ENCODE data around the gene BMP6. TPM values are rescaled to one million over a fixed set of nuclear protein-coding genes. Genes with fewer than 3 reads are reported as not detected.

The BMP6 gene
- polyA plus RNA-seq, 1 donor from 2014 or later, result 2.4 TPM

- no peak overlapping the region for H3K4me2 ChIP-seq (ENCODE audit: low read length)
- H3F3A ChIP-seq (ENCODE audit: insufficient read depth, low read length, poor library complexity, severe bottlenecking), result no peaks in the 10 kb centered on the region
- H3K9ac ChIP-seq (ENCODE audit: low read length), result no peak overlapping the region
- no peaks in the 10 kb centered on the region for H3K27me3 ChIP-seq (ENCODE audit: insufficient read depth, low read depth, low read length)
- H3K36me3 ChIP-seq (ENCODE audit: insufficient read depth, low read length), result no peaks in the 10 kb centered on the region
- H3K27ac ChIP-seq (ENCODE audit: low read length), result no peak overlapping the region
- H3K4me3 ChIP-seq (ENCODE audit: low read length), result no peak overlapping the region
- H4K20me1 ChIP-seq (ENCODE audit: insufficient read depth), result no peaks in the 10 kb centered on the region
- H3K9me3 ChIP-seq (ENCODE audit: low read length), result no peaks in the 10 kb centered on the region
- TF ChIP-seq CTCF (IDR thresholded peaks at IDR 0.05; ENCODE audit: poor library complexity, severe bottlenecking) (no peak), MXI1 (conservative IDR thresholded peaks at IDR 0.05; ENCODE audit: poor library complexity, severe bottlenecking) (no peak), EZH2 (IDR thresholded peaks at IDR 0.05; ENCODE audit: borderline replicate concordance, insufficient read depth, low read length, poor library complexity, severe bottlenecking) (no peak), SMC3 (conservative IDR thresholded peaks at IDR 0.05; ENCODE audit: poor library complexity) (no peak), TAF1 (IDR thresholded peaks at IDR 0.05; ENCODE audit: low read depth) (no peak), POLR2AphosphoS5 (IDR thresholded peaks at IDR 0.05) (no peak), REST (IDR thresholded peaks at IDR 0.05; ENCODE audit: borderline replicate concordance) (no peak), EP300 (conservative IDR thresholded peaks at IDR 0.05; ENCODE audit: poor library complexity, severe bottlenecking) (no peak), RAD21 (conservative IDR thresholded peaks at IDR 0.05) (no peak)
- H3K79me2 ChIP-seq (replicated peaks; ENCODE audit: insufficient read depth, low read length), result no peaks in the 10 kb centered on the region
- H3K9me2 ChIP-seq (ENCODE audit: insufficient read depth, low read length), result no peaks in the 10 kb centered on the region
- no peak overlapping the region for H2AFZ ChIP-seq (ENCODE audit: low read depth, low read length)
Observed at GRCh38 chr6:7684076-7684475, 41.8 kb upstream of the BMP6 start.

- no peak overlapping the region for H3K4me2 ChIP-seq (ENCODE audit: low read length)
- H3K27ac ChIP-seq (ENCODE audit: low read length), result no peak overlapping the region
- no peak overlapping the region for H2AFZ ChIP-seq (ENCODE audit: low read depth, low read length)
- no peaks in the 10 kb centered on the region for H3K27me3 ChIP-seq (ENCODE audit: insufficient read depth, low read depth, low read length)
- H3K9me2 ChIP-seq (ENCODE audit: insufficient read depth, low read length), result no peaks in the 10 kb centered on the region
- no peaks in the 10 kb centered on the region for H3K36me3 ChIP-seq (ENCODE audit: insufficient read depth, low read length)
- H3K79me2 ChIP-seq (replicated peaks; ENCODE audit: insufficient read depth, low read length), result no peaks in the 10 kb centered on the region
- TF ChIP-seq EP300 (conservative IDR thresholded peaks at IDR 0.05; ENCODE audit: poor library complexity, severe bottlenecking) (no peak), SMC3 (conservative IDR thresholded peaks at IDR 0.05; ENCODE audit: poor library complexity) (no peak)
- no peak overlapping the region for H3K9ac ChIP-seq (ENCODE audit: low read length)
- H4K20me1 ChIP-seq (ENCODE audit: insufficient read depth), result no peaks in the 10 kb centered on the region
- no peaks in the 10 kb centered on the region for H3K9me3 ChIP-seq (ENCODE audit: low read length)
- no peaks in the 10 kb centered on the region for H3F3A ChIP-seq (ENCODE audit: insufficient read depth, low read length, poor library complexity, severe bottlenecking)
- H3K4me3 ChIP-seq (ENCODE audit: low read length), result no peak overlapping the region
Observed at GRCh38 chr6:7684843-7685242, 41.1 kb upstream of the BMP6 start.

GRCh38 chr6:7685276-7685675 is 40.6 kb upstream of the BMP6 start:
- H3K4me2 ChIP-seq (ENCODE audit: low read length), result no peak overlapping the region
- H3F3A ChIP-seq (ENCODE audit: insufficient read depth, low read length, poor library complexity, severe bottlenecking), result no peaks in the 10 kb centered on the region
- H3K9me3 ChIP-seq (ENCODE audit: low read length), result no peaks in the 10 kb centered on the region
- no peaks in the 10 kb centered on the region for H3K27me3 ChIP-seq (ENCODE audit: insufficient read depth, low read depth, low read length)
- no peak overlapping the region for H3K9ac ChIP-seq (ENCODE audit: low read length)
- TF ChIP-seq SMC3 (conservative IDR thresholded peaks at IDR 0.05; ENCODE audit: poor library complexity) (no peak), REST (IDR thresholded peaks at IDR 0.05; ENCODE audit: borderline replicate concordance) (no peak), MXI1 (conservative IDR thresholded peaks at IDR 0.05; ENCODE audit: poor library complexity, severe bottlenecking) (no peak), EP300 (conservative IDR thresholded peaks at IDR 0.05; ENCODE audit: poor library complexity, severe bottlenecking) (no peak), RAD21 (conservative IDR thresholded peaks at IDR 0.05) (no peak), POLR2AphosphoS5 (IDR thresholded peaks at IDR 0.05) (no peak), TAF1 (IDR thresholded peaks at IDR 0.05; ENCODE audit: low read depth) (no peak), EZH2 (IDR thresholded peaks at IDR 0.05; ENCODE audit: borderline replicate concordance, insufficient read depth, low read length, poor library complexity, severe bottlenecking) (no peak), CTCF (IDR thresholded peaks at IDR 0.05; ENCODE audit: poor library complexity, severe bottlenecking) (no peak)
- H2AFZ ChIP-seq (ENCODE audit: low read depth, low read length), result no peak overlapping the region
- no peaks in the 10 kb centered on the region for H4K20me1 ChIP-seq (ENCODE audit: insufficient read depth)
- no peaks in the 10 kb centered on the region for H3K79me2 ChIP-seq (replicated peaks; ENCODE audit: insufficient read depth, low read length)
- H3K36me3 ChIP-seq (ENCODE audit: insufficient read depth, low read length), result no peaks in the 10 kb centered on the region
- H3K9me2 ChIP-seq (ENCODE audit: insufficient read depth, low read length), result no peaks in the 10 kb centered on the region
- no peak overlapping the region for H3K4me3 ChIP-seq (ENCODE audit: low read length)
- H3K27ac ChIP-seq (ENCODE audit: low read length), result no peak overlapping the region

Measured in neural cell (in vitro differentiated cells).